Ishikawa (cell line): Measurements from ENCODE around the gene STK32C.

Experiments used
- RAD21 ChIP-seq: IDR thresholded peaks from 2 replicates; pipeline ENCODE4 v1.6.1; 2012; ENCODE audit warnings: low read depth
- TAF1 ChIP-seq: IDR thresholded peaks from 2 replicates; pipeline ENCODE4 v1.6.1; 2012; ENCODE audit warnings: low read depth, mild to moderate bottlenecking

- TF ChIP-seq TAF1 (no peak), RAD21 (no peak)
Measured at GRCh38 chr10:132222726-132223125, 85.0 kb downstream of the STK32C start.
